GM15510 (cell line): ENCODE results near the gene TMEM119.

Source experiments
- POLR2A ChIP-seq: IDR thresholded peaks from 3 replicates; pipeline ENCODE4 v1.6.1; 2011; ENCODE audit warnings: borderline replicate concordance; ENCODE audit not compliant: insufficient read length; ENCODE audit errors: extremely low read depth

Gene TMEM119

DNA sequence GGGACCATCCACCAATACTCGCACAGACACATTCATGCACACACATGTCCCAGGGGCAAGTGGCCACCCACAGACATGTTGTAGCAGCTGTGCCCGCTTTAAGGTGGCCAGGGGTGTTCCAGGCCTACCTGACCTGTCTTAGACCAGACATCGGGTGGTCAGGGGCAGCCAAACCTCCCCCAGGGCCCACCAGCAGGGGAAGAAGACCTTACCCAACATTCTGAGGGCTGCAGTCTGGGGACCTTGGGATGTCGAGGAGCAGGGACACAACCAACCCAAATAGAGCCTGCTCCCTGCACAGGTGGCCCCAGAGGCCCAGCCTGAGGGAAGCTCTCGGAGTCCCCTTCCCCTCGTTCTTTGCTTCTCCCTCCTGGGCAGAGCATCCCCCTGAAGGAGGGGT, 1.7 kb upstream of the TMEM119 start:
- TF ChIP-seq POLR2A = no peak

DNA sequence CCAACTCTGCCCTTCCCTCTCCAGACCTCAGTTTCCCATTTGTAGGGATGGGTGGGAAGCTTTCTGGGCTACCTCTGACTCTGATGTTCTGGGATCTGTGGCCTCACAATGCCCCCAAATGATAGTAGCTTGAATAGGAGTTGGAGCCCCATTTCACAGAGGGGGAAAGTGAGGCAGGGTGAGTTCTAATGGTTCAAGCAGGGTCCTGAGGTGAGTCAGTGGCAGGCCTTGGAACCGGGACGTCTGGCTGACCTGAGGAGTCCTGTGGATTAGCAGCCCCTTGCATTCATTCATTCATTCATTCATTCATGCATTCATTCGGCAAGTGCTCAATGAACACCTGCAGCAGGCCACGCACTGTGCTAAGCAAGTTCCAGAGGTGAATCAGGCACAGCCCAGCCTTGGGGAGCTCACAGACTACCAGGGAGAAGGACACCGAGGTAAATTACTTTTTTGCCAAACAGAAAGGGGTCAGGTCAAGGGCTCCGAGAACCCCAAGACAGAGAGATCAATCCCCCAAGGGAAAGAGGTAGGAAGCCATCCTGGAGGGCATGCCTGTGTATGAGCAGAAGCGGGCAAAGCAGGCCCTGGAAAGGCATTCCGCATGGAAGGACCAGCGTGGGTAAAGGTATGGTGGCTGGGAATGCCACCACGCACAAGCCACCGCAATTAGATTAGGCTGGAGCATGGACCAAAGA, 818 bp upstream of the TMEM119 start:
- TF ChIP-seq POLR2A = no peak

DNA sequence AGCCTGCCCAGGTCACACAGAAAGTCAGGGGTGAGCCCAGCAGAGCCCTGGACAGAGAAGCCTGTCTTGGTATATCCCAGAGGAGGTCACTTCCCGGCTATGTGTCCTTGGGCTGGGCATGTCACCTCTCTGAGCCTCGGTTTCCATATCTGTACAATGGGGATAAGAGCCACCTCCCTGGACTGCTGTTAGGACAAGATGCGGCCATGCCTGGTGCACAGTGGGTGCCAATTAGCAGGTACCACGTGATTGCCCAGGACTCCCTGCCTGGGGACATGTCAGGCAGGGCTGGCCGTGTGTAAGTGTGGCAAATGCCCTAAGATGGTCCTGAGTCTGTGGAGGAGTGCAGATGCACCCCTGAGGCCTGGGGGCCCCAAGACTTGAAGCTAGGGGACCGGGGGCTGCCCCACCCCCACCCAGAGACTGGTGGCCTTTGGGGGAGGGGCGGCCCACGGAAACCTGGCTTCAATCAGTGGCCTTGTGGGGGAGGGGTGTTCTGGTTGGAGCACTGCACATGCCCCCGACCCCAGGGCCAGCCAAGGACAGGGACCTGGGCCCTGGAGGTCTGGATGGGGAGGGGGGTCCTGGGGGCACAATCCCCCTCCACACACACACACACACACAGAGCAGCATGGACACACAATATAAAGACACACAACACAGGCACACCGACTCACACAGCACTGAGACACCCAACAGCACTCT, 878 bp downstream of the TMEM119 start:
- TF ChIP-seq POLR2A = no peak

DNA sequence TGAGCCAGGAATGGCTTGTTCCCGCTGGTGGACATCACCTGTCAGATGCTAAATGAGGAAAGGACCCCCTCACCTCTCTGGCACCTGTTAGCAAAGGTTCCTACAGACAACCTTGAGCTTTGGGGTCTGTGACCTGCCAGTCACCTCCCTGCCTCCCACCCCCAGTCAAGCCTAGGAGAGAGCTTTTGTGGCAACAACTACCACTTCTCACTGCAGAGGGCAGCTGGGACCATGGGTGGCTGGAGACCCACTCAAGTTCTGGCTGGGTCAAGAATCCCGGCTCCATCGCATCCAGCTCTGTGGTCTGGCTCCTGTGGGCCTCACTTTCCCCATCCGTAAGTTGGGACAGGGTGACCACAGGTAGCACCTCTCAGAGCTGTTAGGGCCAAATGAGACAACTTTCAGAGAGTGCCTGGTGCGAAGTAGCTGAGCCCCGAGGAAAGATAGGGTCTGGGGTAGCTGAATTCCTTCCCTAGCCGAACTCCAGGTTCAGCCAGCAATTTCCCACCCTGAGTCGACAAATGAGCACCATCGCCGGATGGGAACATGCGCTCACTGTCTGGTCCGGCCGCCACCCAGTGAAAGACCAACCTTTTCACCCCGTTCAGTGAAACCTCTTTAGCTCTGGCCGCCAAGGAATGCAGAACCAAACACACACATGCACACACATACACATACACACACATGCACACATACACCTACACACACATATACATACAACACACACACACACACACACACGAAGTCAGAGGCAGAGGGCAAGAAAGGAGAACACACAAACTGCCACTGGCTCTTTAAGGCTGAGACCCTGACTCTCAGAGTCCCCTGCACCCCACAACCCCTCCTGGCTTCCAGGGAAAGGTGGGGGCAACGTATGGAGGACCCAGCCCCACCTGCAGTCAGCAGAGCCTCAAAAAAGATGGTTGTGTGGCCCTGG, 1.9 kb downstream of the TMEM119 start:
- TF ChIP-seq POLR2A = no peak

DNA sequence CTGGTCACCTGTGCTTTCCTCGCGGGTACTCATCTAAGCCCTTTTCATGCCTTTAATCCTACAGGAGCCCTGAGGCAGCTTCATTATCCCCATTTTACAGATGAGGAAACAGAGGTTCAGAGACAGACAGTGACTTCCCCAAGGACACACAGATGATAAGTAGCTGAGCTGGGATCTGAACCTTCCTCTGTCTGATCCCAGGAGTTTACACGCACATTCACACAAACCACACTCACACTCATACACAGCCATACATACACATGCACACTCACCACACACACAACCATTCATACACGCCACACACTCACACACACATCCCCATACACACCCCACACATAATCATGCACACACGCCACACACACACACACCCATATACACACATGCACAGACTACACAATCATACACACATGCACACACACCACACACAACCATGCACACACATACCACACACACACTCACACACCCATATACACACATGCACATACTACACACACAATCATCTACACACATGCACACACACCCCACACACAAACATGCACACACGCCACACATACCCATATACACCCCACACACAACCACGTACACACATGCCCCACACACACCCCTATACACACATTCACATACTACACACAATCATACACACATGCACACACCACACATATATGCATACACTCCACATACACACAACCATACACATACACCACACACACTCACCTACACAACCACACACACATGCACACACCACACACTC, 2.7 kb downstream of the TMEM119 start:
- TF ChIP-seq POLR2A = no peak

DNA sequence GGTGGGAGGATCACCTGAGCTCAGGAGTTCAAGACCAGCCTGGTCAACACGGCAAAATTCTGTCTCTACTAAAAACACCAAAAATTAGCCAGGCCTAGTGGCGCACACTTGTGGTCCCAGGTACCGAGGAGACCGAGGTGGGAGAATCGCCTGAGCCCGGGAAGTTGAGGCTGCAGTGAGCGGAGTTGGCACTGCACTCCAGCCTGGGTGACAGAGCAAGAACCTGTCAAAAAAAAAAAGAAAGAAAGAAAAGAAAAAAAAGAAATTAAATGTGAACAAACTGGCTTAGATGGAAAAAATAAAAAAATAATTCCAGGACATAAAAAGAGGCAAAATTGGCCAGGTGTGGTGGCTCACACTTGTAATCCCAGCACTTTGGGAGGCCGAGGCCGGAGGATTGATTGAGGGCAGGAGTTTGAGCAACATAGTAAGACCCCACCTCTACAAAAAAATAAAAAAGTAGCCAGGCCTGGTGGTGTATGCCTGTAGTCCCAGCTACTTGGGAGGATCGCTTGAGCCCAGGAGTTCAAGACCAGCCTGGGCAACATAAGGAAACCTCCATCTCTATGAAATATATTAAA, 3.5 kb downstream of the TMEM119 start:
- TF ChIP-seq POLR2A = no peak

DNA sequence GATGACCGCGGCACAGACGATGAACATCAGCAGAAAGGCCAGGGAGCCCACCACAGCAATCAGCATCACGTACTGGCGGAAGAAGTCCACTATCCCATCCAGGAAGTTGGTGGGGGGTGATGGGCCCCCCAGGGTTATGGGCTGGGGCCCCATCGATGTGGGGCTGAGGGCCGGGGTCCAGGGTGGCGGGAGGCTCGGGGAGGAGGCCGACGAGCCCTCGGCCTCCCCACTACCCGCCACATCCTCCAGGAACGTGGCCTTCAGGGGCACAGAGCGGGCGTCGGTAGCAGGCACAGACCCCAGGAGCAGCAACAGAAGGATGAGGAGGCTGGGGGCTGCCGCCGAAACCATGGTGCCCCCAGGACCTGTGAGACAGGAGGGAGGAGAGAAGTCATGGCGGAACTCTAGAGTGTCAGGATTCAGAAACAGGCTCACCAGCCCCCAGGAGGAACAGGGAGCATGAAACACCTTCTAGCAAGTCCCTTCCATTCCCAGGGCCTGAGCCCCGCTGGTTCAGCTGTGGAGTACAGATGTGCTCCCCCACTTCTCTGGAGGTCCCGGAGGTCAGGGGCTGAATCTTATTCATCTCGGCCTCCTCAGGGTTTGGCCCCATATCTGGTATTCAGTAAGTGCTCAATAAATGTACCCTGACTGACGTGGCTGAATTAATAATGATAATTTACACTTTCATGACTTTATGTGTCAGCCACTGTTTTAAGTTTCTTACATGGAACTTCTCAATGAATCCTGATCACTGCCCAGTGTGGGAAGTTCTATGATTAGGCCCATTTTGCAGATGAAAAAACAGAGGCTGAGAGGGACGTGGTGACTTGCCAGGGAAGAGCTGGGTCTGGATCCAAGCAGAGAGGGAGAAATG, 5.6 kb downstream of the TMEM119 start:
- TF ChIP-seq POLR2A = no peak

DNA sequence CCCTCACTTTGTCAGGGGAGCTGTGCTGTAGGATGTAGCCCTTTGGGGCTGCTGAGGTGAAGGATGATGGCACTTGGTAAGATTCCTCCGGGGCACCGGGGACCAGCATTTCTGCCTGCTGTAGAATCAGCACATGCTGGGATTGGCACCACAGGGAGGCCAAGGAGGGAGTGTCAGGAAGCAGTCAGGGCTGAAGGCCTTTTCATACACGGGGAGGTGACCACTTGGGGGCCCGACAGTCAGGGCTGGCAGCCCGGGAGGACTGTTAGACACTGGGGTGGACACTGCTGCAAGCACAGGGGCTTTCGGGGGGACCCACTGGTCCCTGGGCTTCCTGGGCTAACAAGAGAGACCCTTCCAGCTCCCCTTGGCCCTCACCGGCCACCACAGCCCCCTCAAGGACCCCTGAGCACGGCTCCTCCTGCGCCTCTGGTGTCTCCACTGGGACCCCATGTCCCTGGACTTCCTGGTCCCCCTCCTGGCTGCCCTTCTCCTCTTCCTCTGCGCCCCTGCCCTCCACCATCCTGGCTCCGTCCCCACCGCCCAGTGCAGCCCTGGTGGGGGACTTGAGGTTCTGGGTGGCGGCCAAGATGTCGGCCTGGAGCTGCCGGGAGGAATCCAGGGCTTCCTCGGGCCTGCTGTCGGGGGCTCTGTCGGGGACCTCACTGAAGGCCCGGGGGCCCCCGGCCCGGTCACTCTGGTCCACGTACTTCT, 6.5 kb downstream of the TMEM119 start:
- TF ChIP-seq POLR2A = no peak

DNA sequence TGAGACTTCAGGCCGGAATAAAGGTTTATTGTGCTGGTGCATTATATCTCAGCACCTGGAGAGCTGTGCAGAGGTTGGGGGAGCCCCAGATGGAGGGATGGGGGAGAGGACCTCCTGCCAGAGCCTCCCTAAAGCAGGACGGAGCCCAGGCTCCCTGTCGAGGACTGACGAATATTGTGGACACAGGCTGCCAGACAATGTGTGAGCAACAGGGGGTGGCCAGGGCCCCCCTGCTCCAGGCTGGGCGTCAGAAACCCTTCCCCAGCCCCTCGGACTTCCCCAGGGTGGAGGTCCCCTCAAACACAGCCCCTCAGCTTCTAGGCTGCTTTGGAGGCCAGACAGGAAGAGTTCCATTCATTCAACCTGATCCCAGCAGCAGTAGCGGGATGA, 8.0 kb downstream of the TMEM119 start:
- no peak for TF ChIP-seq POLR2A

DNA sequence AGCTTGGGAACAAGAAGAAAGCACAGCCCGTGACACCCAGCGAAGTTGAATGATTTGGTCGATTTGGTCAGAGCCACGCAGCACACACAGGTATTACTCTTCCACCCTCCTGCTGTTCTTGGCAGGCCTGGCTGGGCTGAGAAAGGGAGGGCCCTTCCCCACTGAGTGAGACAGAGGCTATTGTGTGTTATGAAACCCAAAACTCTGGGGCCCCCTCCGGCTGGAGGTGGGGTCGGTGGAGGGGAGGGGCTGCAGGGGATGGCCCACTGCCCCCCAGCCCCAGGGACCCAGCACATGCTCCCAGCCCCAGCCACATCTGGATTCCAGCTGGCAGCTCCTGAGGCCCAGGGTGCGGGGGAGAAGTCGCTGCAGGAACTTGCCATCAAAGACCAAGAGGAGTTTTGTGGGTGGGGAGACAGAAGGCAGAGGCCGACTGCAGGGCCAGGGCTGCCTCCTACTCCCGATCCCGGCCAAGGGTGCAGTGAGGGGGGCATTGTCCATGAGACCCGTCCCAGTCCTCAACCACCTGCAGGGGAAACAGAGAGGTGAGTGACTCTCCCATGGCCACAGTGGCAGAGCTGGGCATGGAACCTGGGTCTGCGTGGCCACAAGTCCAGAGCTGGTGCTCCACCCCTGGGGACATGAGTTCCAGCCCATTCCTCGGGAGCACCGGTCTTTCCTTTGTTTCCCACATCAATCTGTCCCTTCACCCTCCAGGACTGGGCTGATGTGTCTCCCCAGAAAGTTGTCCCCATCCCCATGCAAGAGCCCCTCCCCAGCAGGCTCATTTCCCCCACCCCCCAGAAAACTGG, 8.7 kb downstream of the TMEM119 start:
- TF ChIP-seq POLR2A = no peak

DNA sequence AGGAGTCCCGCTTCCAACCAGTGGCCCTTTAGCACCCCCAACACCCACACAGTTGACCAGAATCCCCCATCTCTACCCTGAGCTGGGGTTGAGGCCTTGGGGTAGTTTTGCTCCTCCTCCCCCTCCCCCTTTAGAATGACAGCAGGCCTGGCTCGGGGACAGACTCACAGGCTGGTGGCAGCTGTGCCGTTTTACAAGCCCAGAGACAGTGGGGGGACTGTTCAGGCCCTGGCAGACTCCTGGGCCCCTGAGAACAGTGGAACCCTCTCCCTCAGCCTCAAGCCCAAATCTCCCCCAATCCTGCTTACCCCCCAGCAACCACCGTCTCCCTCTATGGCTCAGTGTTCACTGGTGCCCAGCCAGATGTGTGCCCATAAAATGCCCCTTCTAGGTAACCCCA, 10.1 kb downstream of the TMEM119 start:
- no peak for TF ChIP-seq POLR2A

DNA sequence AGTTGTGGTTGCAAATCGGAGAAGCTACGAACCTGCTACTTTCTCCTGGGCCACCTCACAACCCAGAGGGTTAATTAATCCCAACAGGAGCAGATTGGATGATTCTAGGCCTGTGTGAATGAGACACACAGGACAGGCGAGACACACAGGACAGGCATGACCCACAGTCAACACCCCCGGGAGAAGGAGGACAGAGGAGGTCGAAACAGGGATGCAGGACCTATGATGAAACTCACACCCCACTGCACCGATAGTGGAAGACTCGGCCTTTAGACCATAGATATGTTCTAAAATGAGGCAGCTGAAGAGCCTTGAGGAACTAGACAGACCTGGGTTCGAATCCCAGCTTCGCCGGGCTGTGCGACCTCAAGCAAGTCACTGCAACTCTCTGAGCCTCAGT, 11.6 kb downstream of the TMEM119 start:
- TF ChIP-seq POLR2A = no peak
